Measurements from ENCODE around the gene TMPRSS3.

Gene TMPRSS3

DNA sequence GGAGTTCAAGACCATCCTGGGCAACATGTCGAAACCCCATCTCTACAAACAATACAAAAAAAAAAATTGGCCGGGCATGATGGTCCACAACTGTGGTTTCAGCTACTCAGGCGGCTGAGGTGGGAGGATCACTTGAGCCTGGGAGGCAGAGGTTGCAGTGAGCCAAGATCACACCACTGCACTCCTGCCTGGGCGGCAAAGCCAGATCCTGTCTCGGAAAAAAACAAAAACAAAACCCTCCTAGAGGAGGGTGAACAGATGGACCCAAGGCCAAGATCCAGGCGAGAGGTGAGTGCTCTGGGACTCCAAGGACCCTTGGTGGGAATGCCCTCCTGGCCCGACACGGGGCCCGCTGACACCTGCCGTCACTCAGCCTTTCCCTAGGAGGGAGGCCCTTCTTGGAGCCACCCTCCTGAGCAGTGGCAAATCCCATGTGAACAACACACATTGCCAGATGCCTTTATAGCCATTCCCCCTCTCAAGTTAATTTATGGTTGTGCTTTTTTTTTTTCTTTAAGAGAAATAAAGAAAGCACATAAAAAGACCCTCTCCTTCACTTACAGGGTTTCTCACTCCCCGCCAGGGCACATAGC lies 45.4 kb downstream of the TMPRSS3 start:
- H3K4me3 ChIP-seq (ENCODE audit: insufficient read length, low read depth), result no peak overlapping the region
- no peak for TF ChIP-seq YY1 (IDR thresholded peaks at IDR 0.05; ENCODE audit: insufficient read depth, insufficient read length)
- no peak for DNase-seq (ENCODE audit: low read depth, low spot score)
- H3K4me1 ChIP-seq (ENCODE audit: insufficient read depth, insufficient read length), result no peaks in the 10 kb centered on the region
- no peaks in the 10 kb centered on the region for H3K36me3 ChIP-seq (ENCODE audit: insufficient read depth, insufficient read length, low read length)
- no peaks in the 10 kb centered on the region for H3K9me3 ChIP-seq (ENCODE audit: insufficient read depth, low read length)
- no peak overlapping the region for H3K9ac ChIP-seq (ENCODE audit: insufficient read length, low read depth)
- no peaks in the 10 kb centered on the region for H3K27me3 ChIP-seq (ENCODE audit: insufficient read depth, insufficient read length)

DNA sequence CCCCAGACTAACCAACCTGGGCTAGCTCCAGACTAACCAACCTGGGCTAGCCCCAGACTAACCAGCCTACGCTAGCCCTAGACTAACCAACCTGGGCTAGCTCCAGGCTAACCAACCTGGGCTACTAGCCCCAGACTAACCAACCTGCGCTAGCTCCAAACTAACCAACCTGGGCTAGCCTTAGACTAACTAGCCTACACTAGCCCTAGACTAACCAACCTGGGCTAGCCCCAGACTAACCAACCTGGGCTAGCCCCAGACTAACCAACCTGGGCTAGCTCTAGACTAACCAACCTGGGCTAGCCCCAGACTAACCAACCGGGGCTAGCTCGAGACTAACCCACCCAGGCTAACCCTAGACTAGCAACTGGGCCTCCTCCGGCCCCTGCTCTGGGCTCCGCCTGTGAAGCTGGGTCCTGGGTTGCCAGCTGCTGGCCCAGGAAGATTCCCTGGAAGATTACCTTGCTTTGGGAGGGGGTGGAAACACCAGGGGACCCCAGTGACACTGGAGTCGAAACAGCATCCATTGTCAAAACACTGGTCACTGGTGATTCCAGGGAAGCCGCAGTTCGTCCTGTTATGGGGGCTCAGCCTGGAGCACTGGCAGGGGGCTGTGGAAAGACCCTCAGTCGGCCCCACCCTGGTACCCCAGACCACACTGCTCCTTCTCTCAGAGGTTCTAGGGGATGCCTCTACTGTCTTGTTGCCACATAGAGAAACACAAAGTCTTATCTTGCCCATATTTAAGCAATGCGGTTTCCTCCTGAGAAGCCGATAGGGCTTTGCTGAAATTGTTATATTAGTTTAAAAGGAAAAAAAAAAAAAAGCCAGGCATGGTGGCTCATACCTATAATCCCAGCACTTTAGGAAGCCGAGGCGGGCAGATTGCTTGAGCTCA lies 46.2 kb downstream of the TMPRSS3 start:
- no peak overlapping the region for H3K9ac ChIP-seq (ENCODE audit: insufficient read length, low read depth)
- no peaks in the 10 kb centered on the region for H3K27me3 ChIP-seq (ENCODE audit: insufficient read depth, insufficient read length)
- TF ChIP-seq ZNF274 (IDR thresholded peaks at IDR 0.05; ENCODE audit: low read depth, low read length) (no peak), YY1 (IDR thresholded peaks at IDR 0.05; ENCODE audit: insufficient read depth, insufficient read length) (no peak), SUZ12 (IDR thresholded peaks at IDR 0.05; ENCODE audit: extremely low read depth, insufficient read depth, insufficient read length) (no peak)
- H3K4me3 ChIP-seq (ENCODE audit: insufficient read length, low read depth), result no peak overlapping the region
- no peaks in the 10 kb centered on the region for H3K9me3 ChIP-seq (ENCODE audit: insufficient read depth, low read length)
- DNase-seq (ENCODE audit: low read depth, low spot score), result no peak
- no peaks in the 10 kb centered on the region for H3K36me3 ChIP-seq (ENCODE audit: insufficient read depth, insufficient read length, low read length)
- H3K4me1 ChIP-seq (ENCODE audit: insufficient read depth, insufficient read length), result no peaks in the 10 kb centered on the region

DNA sequence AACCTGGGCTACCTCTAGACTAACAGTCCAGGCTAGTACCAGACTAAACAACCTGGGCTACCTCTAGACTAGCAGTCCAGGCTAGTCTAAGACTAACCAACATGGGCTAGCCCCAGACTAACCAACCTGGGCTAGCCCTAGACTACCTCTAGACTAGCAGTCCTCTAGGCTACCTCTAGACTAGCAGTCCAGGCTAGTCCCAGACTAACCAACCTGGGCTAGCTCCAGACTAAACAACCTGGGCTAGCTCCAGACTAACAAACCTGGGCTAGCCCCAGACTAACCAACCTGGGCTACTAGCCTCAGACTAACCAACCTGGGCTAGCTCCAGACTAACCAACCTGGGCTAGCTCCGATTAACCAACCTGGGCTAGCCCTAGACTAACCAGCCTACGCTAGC lies 47.1 kb downstream of the TMPRSS3 start:
- Histone ChIP-seq H3K4me1 (ENCODE audit: insufficient read depth, insufficient read length) (no peaks in the 10 kb centered on the region), H3K36me3 (ENCODE audit: insufficient read depth, insufficient read length, low read length) (no peaks in the 10 kb centered on the region), H3K27me3 (ENCODE audit: insufficient read depth, insufficient read length) (no peaks in the 10 kb centered on the region), H3K4me3 (ENCODE audit: insufficient read length, low read depth) (no peak overlapping the region), H3K9ac (ENCODE audit: insufficient read length, low read depth) (no peak overlapping the region), H3K9me3 (ENCODE audit: insufficient read depth, low read length) (no peaks in the 10 kb centered on the region)
- TF ChIP-seq SUZ12 (IDR thresholded peaks at IDR 0.05; ENCODE audit: extremely low read depth, insufficient read depth, insufficient read length) (no peak), YY1 (IDR thresholded peaks at IDR 0.05; ENCODE audit: insufficient read depth, insufficient read length) (no peak), ZNF274 (IDR thresholded peaks at IDR 0.05; ENCODE audit: low read depth, low read length) (no peak)
- DNase-seq (ENCODE audit: low read depth, low spot score), result no peak

DNA sequence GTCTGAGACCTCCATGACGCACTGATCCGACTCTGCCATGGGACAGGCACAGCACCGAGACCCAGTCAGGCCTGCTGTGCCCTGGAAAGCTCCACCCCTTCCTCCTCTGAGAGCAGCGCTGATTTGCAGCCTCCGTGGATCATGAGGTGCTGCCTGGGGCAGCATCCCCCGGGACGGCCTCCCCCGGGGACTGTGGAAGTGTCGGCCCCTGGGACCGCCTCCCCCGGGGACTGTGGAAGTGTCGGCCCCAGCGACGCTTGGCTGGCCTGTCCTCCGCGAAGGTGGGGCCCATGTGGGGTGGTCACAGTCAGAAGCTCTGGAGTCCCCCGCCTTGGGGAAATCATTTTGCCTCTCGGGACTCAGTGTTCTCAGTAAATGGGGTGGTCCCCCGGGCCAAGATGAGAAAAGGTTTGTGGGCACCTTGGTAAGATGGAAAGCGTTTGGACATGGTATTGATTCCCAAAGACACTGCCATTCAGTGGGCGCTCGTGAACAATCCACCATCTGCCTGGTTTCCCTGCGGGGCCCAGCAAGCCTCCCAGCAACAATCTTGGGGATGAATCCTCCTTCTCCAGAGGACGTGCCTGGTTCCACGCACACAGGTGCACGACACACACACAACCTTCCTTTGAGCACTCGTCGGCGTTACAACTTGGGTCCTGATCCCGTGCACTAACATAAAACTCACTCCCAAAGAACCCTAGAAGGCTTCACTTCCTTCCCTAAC lies 48.1 kb downstream of the TMPRSS3 start:
- TF ChIP-seq YY1 (IDR thresholded peaks at IDR 0.05; ENCODE audit: insufficient read depth, insufficient read length), result no peak
- no peak for TF ChIP-seq SUZ12 (IDR thresholded peaks at IDR 0.05; ENCODE audit: extremely low read depth, insufficient read depth, insufficient read length)
- TF ChIP-seq ZNF274 (IDR thresholded peaks at IDR 0.05; ENCODE audit: low read depth, low read length), result no peak
- no peaks in the 10 kb centered on the region for H3K36me3 ChIP-seq (ENCODE audit: insufficient read depth, insufficient read length, low read length)
- no peaks in the 10 kb centered on the region for H3K4me1 ChIP-seq (ENCODE audit: insufficient read depth, insufficient read length)
- no peak overlapping the region for H3K4me3 ChIP-seq (ENCODE audit: insufficient read length, low read depth)
- no peaks in the 10 kb centered on the region for H3K27me3 ChIP-seq (ENCODE audit: insufficient read depth, insufficient read length)
- no peak overlapping the region for H3K9ac ChIP-seq (ENCODE audit: insufficient read length, low read depth)
- no peaks in the 10 kb centered on the region for H3K9me3 ChIP-seq (ENCODE audit: insufficient read depth, low read length)
- DNase-seq (ENCODE audit: low read depth, low spot score), result no peak

DNA sequence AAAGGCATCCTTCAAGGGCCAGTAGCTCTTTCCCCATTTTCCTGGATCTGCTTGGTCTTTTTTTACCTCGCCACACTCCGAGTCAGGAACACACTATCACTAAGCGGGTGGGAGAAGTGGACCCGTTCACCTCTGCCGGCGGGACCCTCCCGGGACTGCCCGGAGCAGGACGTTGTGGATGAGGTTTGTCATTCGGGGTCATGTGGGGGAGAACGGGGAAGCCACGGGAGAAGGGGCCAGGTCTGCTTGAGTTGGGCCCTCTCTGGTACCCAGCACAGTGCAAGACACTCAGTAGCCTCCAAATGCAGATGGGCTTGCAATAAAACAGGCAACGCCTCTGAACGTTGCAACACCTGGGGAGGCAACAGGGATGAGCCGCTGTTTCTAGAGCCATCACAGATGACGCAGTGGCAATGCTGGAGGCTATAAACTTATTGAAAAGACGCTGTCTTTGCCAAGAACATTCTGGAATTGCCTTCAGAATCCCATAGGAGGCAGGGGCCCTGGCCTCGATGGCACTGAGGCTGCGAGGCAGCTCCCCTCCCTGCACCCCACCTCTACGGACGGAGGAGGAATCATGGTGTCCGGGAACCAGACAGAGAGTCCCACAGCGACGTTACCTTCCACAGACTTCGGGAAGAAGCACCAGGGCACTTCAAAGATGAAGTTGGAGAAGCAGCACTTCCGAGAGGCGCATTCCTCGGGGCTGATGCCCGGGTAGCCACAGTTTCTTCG lies 48.8 kb downstream of the TMPRSS3 start:
- no peak overlapping the region for H3K4me3 ChIP-seq (ENCODE audit: insufficient read length, low read depth)
- no peaks in the 10 kb centered on the region for H3K36me3 ChIP-seq (ENCODE audit: insufficient read depth, insufficient read length, low read length)
- no peaks in the 10 kb centered on the region for H3K9me3 ChIP-seq (ENCODE audit: insufficient read depth, low read length)
- no peaks in the 10 kb centered on the region for H3K27me3 ChIP-seq (ENCODE audit: insufficient read depth, insufficient read length)
- no peak for TF ChIP-seq YY1 (IDR thresholded peaks at IDR 0.05; ENCODE audit: insufficient read depth, insufficient read length)
- no peak for TF ChIP-seq SUZ12 (IDR thresholded peaks at IDR 0.05; ENCODE audit: extremely low read depth, insufficient read depth, insufficient read length)
- TF ChIP-seq ZNF274 (IDR thresholded peaks at IDR 0.05; ENCODE audit: low read depth, low read length), result no peak
- H3K9ac ChIP-seq (ENCODE audit: insufficient read length, low read depth), result no peak overlapping the region
- H3K4me1 ChIP-seq (ENCODE audit: insufficient read depth, insufficient read length), result peaks cover 3% of the 10 kb centered on the region
- DNase-seq (ENCODE audit: low read depth, low spot score), result no peak

DNA sequence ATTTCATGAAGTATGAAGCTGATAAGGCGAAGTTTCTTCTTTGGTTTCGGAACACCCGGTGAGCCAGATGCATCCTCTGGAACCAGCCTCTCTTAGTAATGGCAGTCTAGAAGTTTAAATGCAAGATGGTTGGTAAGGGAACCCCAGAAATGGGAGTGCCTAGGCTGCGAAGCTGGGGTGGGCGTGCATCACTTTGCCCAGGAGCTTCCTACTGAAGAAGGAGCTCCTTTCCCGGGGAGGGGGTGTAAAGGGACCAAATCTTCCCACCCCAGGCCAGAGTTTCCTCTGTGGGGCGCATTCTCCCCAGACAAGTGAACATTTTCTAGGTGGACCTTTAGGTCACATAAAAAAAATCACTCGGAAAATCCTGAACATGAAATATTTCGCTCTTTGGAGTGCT lies 49.4 kb downstream of the TMPRSS3 start:
- Histone ChIP-seq H3K4me1 (ENCODE audit: insufficient read depth, insufficient read length) (peaks cover 3% of the 10 kb centered on the region), H3K4me3 (ENCODE audit: insufficient read length, low read depth) (no peak overlapping the region), H3K9ac (ENCODE audit: insufficient read length, low read depth) (no peak overlapping the region), H3K9me3 (ENCODE audit: insufficient read depth, low read length) (no peaks in the 10 kb centered on the region), H3K36me3 (ENCODE audit: insufficient read depth, insufficient read length, low read length) (no peaks in the 10 kb centered on the region), H3K27me3 (ENCODE audit: insufficient read depth, insufficient read length) (no peaks in the 10 kb centered on the region)
- DNase-seq (ENCODE audit: low read depth, low spot score), result no peak
- TF ChIP-seq SUZ12 (IDR thresholded peaks at IDR 0.05; ENCODE audit: extremely low read depth, insufficient read depth, insufficient read length) (no peak), YY1 (IDR thresholded peaks at IDR 0.05; ENCODE audit: insufficient read depth, insufficient read length) (no peak)

Measured in NT2/D1 (cell line).